Fibroblast of lung (primary cell): ENCODE data around the gene CLEC5A.

Experiments
- EZH2 ChIP-seq: IDR thresholded peaks from 2 replicates; pipeline ENCODE4 v1.5.1; 2012; ENCODE audit warnings: low read length, control low read depth, mild to moderate bottlenecking; ENCODE audit errors: missing control alignments
- TF ChIP-seq, protein P1 (sequence below), 2 donors: IDR thresholded peaks in 1 of 2; conservative IDR thresholded peaks in 1 of 2; 1 replicate in 1 of 2; 2 replicates in 1 of 2; pipeline ENCODE4 v1.5.1; 2011 to 2012; ENCODE audit warnings: low read length in 2 of 2, control low read depth in 1 of 2, inconsistent platforms in 1 of 2, low read depth in 1 of 2, mild to moderate bottlenecking in 1 of 2

DNA sequence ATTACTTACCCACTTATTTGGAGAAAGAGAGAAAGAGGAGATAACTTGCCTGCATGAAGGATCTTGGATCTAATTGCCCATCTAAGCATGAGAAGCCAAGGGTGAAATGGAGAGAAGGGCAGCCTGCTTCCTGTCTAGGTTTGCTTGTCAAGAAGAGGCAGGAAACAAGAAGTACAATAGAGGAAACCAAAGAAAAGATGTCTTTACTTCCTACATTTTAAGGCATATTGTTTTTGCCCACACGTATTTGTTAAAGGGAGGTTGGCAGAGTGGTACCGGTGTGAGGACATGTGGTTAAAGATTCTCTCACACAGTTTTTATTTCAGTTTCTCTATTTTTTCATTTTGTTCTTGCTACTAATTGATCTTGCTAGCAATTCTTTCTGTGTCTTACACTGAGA, 32.8 kb upstream of the CLEC5A start:
- TF ChIP-seq, protein P1, sequence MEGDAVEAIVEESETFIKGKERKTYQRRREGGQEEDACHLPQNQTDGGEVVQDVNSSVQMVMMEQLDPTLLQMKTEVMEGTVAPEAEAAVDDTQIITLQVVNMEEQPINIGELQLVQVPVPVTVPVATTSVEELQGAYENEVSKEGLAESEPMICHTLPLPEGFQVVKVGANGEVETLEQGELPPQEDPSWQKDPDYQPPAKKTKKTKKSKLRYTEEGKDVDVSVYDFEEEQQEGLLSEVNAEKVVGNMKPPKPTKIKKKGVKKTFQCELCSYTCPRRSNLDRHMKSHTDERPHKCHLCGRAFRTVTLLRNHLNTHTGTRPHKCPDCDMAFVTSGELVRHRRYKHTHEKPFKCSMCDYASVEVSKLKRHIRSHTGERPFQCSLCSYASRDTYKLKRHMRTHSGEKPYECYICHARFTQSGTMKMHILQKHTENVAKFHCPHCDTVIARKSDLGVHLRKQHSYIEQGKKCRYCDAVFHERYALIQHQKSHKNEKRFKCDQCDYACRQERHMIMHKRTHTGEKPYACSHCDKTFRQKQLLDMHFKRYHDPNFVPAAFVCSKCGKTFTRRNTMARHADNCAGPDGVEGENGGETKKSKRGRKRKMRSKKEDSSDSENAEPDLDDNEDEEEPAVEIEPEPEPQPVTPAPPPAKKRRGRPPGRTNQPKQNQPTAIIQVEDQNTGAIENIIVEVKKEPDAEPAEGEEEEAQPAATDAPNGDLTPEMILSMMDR (conservative IDR thresholded peaks at IDR 0.05 in 1 of 2, IDR thresholded peaks at IDR 0.05 in 1 of 2; ENCODE audit: low read depth in 1 of 2, low read length in 2 of 2): no peak
- TF ChIP-seq EZH2: no peak
